ENCODE results near the gene ARFGAP1. TPM values are rescaled to one million over a fixed set of nuclear protein-coding genes. Genes with fewer than 3 reads are reported as not detected.

The ARFGAP1 gene
- total RNA-seq, 4 donors from 2014 or later, result 34.4 to 306 (median 99.3) TPM

DNA sequence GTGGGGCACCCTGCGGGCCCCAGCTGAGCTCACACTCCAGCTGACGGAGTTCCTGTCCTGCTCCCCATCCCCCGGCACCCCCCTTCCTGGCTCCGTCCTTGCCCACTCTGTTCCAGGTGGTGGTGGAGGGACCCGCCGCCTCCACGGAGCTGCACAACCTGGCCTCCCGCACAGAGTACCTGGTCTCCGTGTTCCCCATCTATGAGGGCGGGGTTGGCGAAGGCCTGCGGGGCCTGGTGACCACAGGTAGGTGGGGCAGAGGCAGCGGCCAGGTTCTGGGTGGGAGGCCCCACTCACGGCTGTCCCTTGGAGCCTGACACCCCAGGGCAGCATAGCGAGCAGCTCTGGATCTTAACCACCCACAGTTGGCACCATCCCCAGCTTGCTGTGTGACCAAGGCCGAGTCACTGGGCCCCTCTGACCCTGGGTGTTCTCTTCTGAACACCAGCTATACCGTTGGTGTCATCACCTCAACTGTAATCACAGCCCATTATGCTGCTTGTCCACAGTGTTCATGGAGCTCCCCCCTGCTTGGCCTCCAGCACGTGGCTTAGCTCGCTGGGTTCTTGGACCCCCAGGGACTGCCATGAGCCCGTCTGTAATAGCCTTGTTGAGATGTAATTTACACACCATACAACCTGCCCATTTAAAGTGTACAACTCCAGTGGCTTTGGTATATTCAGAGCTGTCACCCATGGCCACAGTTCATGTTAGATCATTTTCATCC, 37.8 kb downstream of the ARFGAP1 start:
- no peak overlapping the region for H3K27ac ChIP-seq
- H3K4me1 ChIP-seq, result no peaks in the 10 kb centered on the region
- no peak for DNase-seq
- H3K9me3 ChIP-seq, result no peaks in the 10 kb centered on the region
- TF ChIP-seq, protein P1, sequence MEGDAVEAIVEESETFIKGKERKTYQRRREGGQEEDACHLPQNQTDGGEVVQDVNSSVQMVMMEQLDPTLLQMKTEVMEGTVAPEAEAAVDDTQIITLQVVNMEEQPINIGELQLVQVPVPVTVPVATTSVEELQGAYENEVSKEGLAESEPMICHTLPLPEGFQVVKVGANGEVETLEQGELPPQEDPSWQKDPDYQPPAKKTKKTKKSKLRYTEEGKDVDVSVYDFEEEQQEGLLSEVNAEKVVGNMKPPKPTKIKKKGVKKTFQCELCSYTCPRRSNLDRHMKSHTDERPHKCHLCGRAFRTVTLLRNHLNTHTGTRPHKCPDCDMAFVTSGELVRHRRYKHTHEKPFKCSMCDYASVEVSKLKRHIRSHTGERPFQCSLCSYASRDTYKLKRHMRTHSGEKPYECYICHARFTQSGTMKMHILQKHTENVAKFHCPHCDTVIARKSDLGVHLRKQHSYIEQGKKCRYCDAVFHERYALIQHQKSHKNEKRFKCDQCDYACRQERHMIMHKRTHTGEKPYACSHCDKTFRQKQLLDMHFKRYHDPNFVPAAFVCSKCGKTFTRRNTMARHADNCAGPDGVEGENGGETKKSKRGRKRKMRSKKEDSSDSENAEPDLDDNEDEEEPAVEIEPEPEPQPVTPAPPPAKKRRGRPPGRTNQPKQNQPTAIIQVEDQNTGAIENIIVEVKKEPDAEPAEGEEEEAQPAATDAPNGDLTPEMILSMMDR (IDR thresholded peaks at IDR 0.05), result no peak
- no peak for TF ChIP-seq POLR2A (IDR thresholded peaks at IDR 0.05)
- no peaks in the 10 kb centered on the region for H3K36me3 ChIP-seq
- no peak overlapping the region for H3K4me3 ChIP-seq
- intact Hi-C loops (cut with DNase I; ENCODE audit: low total_unique reads), result loop anchor here (5.0 kb wide), 1 partner anchor 273 kb away; no protein-coding TSS in a partner anchor
- peaks cover 0 to 10% of the 10 kb centered on the region in 2 donors for H3K27me3 ChIP-seq

DNA sequence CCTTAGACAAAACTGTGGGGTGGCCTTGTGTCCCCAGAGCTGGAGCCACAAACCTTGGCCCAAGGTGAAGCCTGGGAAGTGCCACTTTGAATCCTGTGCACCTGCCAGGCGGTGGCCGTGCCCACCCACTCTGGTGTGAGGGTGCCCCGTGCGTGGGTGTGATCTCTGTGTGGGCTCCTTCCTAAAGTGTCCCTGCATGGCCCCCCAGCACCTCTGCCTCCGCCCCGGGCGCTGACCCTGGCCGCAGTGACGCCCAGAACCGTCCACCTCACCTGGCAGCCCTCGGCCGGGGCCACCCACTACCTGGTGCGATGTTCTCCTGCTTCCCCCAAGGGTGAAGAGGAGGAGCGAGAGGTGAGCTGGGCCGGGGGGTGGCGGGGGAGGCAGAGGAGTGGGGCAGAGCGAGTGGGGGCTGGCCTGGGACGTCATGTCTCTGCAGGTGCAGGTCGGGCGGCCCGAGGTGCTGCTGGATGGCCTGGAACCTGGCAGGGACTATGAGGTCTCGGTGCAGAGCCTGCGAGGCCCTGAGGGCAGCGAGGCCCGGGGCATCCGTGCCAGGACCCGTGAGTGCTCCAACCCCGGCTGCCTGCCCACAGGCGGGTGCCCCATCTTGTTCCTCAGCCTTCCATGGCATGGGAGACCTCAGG, 38.7 kb downstream of the ARFGAP1 start:
- TF ChIP-seq, protein P1 (IDR thresholded peaks at IDR 0.05), result no peak
- TF ChIP-seq POLR2A (IDR thresholded peaks at IDR 0.05), result no peak
- peaks cover 0 to 9% of the 10 kb centered on the region in 2 donors for H3K27me3 ChIP-seq
- no peak for DNase-seq
- H3K9me3 ChIP-seq, result no peaks in the 10 kb centered on the region
- no peaks in the 10 kb centered on the region for H3K36me3 ChIP-seq
- intact Hi-C loops (cut with DNase I; ENCODE audit: low total_unique reads), result loop anchor here (5.0 kb wide), 1 partner anchor 274 kb away; no protein-coding TSS in a partner anchor
- H3K27ac ChIP-seq, result no peak overlapping the region
- no peak overlapping the region for H3K4me3 ChIP-seq
- H3K4me1 ChIP-seq, result no peaks in the 10 kb centered on the region

- intact Hi-C loops (cut with DNase I; ENCODE audit: low total_unique reads), result loop anchor here (5.0 kb wide), 1 partner anchor 275 kb away; no protein-coding TSS in a partner anchor
- no peak for DNase-seq
- Histone ChIP-seq H3K9me3 (no peaks in the 10 kb centered on the region), H3K4me3 (no peak overlapping the region), H3K36me3 (no peaks in the 10 kb centered on the region), H3K27me3 (peaks cover 0 to 5% of the 10 kb centered on the region in 2 donors), H3K4me1 (no peaks in the 10 kb centered on the region), H3K27ac (no peak overlapping the region)
- TF ChIP-seq, protein P1 (IDR thresholded peaks at IDR 0.05), result no peak
- TF ChIP-seq POLR2A (IDR thresholded peaks at IDR 0.05), result no peak
Measured at GRCh38 chr20:63311833-63312243, 39.2 kb downstream of the ARFGAP1 start.

GRCh38 chr20:63312273-63312672, 39.7 kb downstream of the ARFGAP1 start:
- no peaks in the 10 kb centered on the region for H3K4me1 ChIP-seq
- no peaks in the 10 kb centered on the region for H3K36me3 ChIP-seq
- no peak overlapping the region for H3K27ac ChIP-seq
- DNase-seq, result no peak
- no peaks in the 10 kb centered on the region for H3K9me3 ChIP-seq
- H3K4me3 ChIP-seq, result no peak overlapping the region
- intact Hi-C loops (cut with DNase I; ENCODE audit: low total_unique reads), result loop anchor here (5.0 kb wide), 1 partner anchor 275 kb away; no protein-coding TSS in a partner anchor
- peaks cover 0 to 5% of the 10 kb centered on the region in 2 donors for H3K27me3 ChIP-seq
- TF ChIP-seq, protein P1 (IDR thresholded peaks at IDR 0.05), result no peak
- no peak for TF ChIP-seq POLR2A (IDR thresholded peaks at IDR 0.05)

Measured in uterus (tissue), 4 donors.